HEK293 (cell line): ENCODE data around the gene CCR5AS.

Experiments
- CTCF ChIA-PET: fragments of 350-600 bp; formaldehyde crosslinking; extraction: SDS; loops from one replicate; lab custom pipeline; 2021; ENCODE audit warnings: antibody characterized with exemption; lab: Yijun Ruan, JAX
- POLR2A ChIA-PET: fragments of 300-600 bp; formaldehyde crosslinking; extraction: SDS; loops from one replicate; lab custom pipeline; 2020; ENCODE audit warnings: antibody characterized with exemption, inconsistent platforms; lab: Yijun Ruan, JAX
- H3K27ac ChIP-seq: fragments of 200-500 bp; sonication (Bioruptor generic); 2 replicates; pipeline ENCODE4 v1.5.1; 2014; ENCODE audit warnings: low read depth, low read length, control low read depth, inconsistent platforms; ENCODE audit errors: extremely low read depth
- H3K36me3 ChIP-seq, 2 experiments: fragments of 200-500 bp in 1 of 2; sonication (Bioruptor generic) in 1 of 2; 1 replicate in 1 of 2; 2 replicates in 1 of 2; pipeline ENCODE4 v1.5.1; 2014 to 2017; ENCODE audit warnings: inconsistent platforms in 2 of 2, low read length in 2 of 2; ENCODE audit not compliant: control insufficient read depth in 2 of 2, insufficient read depth in 1 of 2
- H3K4me1 ChIP-seq: fragments of 200-500 bp; sonication (Bioruptor generic); 2 replicates; pipeline ENCODE4 v1.5.1; 2014; ENCODE audit warnings: mild to moderate bottlenecking, low read length, inconsistent platforms; ENCODE audit not compliant: control insufficient read depth, insufficient read depth
- H3K4me3 ChIP-seq: 2 replicates; pipeline ENCODE4 v1.5.1; 2011; ENCODE audit warnings: low read depth, mild to moderate bottlenecking, control low read depth, low read length, moderate library complexity
- H3K9me3 ChIP-seq: fragments of 200-500 bp; sonication (Bioruptor generic); 2 replicates; pipeline ENCODE4 v1.5.1; 2014; ENCODE audit warnings: low read depth, low read length, inconsistent platforms; ENCODE audit not compliant: control insufficient read depth, insufficient read depth
- KLF16 ChIP-seq: fragments of 450-650 bp; formaldehyde crosslinking; IDR thresholded peaks from 2 replicates; pipeline ENCODE4 v1.5.1; 2017; ENCODE audit warnings: missing biosample characterization, missing genetic modification characterization
- KLF17 ChIP-seq: fragments of 450-650 bp; formaldehyde crosslinking; IDR thresholded peaks from 2 replicates; pipeline ENCODE4 v1.5.1; 2016; ENCODE audit warnings: missing biosample characterization, missing genetic modification characterization
- SCRT2 ChIP-seq: fragments of 450-650 bp; formaldehyde crosslinking; IDR thresholded peaks from 2 replicates; pipeline ENCODE4 v1.5.1; 2016; ENCODE audit warnings: missing biosample characterization, missing genetic modification characterization
- ZBTB26 ChIP-seq: fragments of 450-650 bp; formaldehyde crosslinking; optimal IDR thresholded peaks from 2 replicates; pipeline ENCODE3; 2016; ENCODE audit warnings: missing biosample characterization, mild to moderate bottlenecking, missing genetic modification characterization
- ZBTB8A ChIP-seq: fragments of 450-650 bp; formaldehyde crosslinking; IDR thresholded peaks from 2 replicates; pipeline ENCODE4 v1.5.1; 2016; ENCODE audit warnings: missing biosample characterization, missing genetic modification characterization
- ZEB2 ChIP-seq: fragments of 450-650 bp; formaldehyde crosslinking; IDR thresholded peaks from 2 replicates; pipeline ENCODE4 v1.5.1; 2016; ENCODE audit warnings: missing biosample characterization, missing genetic modification characterization
- ZIC2 ChIP-seq: fragments of 450-650 bp; formaldehyde crosslinking; IDR thresholded peaks from 2 replicates; pipeline ENCODE4 v1.5.1; 2016; ENCODE audit warnings: missing biosample characterization, missing genetic modification characterization
- ZNF114 ChIP-seq: fragments of 450-650 bp; formaldehyde crosslinking; IDR thresholded peaks from 2 replicates; pipeline ENCODE4 v1.5.0; 2017; ENCODE audit warnings: missing biosample characterization, missing genetic modification characterization
- ZNF133 ChIP-seq: fragments of 450-650 bp; formaldehyde crosslinking; IDR thresholded peaks from 2 replicates; pipeline ENCODE4 v1.5.1; 2016; ENCODE audit warnings: missing biosample characterization, missing genetic modification characterization
- ZNF140 ChIP-seq: fragments of 450-650 bp; formaldehyde crosslinking; IDR thresholded peaks from 2 replicates; pipeline ENCODE4 v1.5.1; 2016; ENCODE audit warnings: missing biosample characterization, missing genetic modification characterization
- ZNF169 ChIP-seq: fragments of 450-650 bp; formaldehyde crosslinking; IDR thresholded peaks from 2 replicates; pipeline ENCODE4 v1.5.1; 2016; ENCODE audit warnings: missing biosample characterization, missing genetic modification characterization
- ZNF280C ChIP-seq: fragments of 450-650 bp; formaldehyde crosslinking; IDR thresholded peaks from 2 replicates; pipeline ENCODE4 v1.5.1; 2016; ENCODE audit warnings: missing biosample characterization, missing genetic modification characterization
- ZNF350 ChIP-seq: fragments of 450-650 bp; formaldehyde crosslinking; IDR thresholded peaks from 2 replicates; pipeline ENCODE4 v1.5.0; 2017; ENCODE audit warnings: missing biosample characterization, mild to moderate bottlenecking, missing genetic modification characterization
- ZNF37A ChIP-seq: fragments of 450-650 bp; IDR thresholded peaks from 2 replicates; pipeline ENCODE4 v1.5.1; 2018; ENCODE audit warnings: missing biosample characterization, missing genetic modification characterization
- ZNF416 ChIP-seq: fragments of 450-650 bp; formaldehyde crosslinking; IDR thresholded peaks from 2 replicates; pipeline ENCODE4 v1.5.1; 2016; ENCODE audit warnings: missing biosample characterization, missing genetic modification characterization
- ZNF473 ChIP-seq: fragments of 450-650 bp; formaldehyde crosslinking; IDR thresholded peaks from 2 replicates; pipeline ENCODE4 v1.5.1; 2017; ENCODE audit warnings: missing biosample characterization, missing genetic modification characterization
- ZNF560 ChIP-seq: fragments of 450-650 bp; formaldehyde crosslinking; IDR thresholded peaks from 2 replicates; pipeline ENCODE4 v1.5.1; 2017; ENCODE audit warnings: missing biosample characterization, missing genetic modification characterization, borderline replicate concordance
- ZNF596 ChIP-seq: fragments of 450-650 bp; IDR thresholded peaks from 2 replicates; pipeline ENCODE4 v1.5.0; 2018; ENCODE audit warnings: missing biosample characterization, mild to moderate bottlenecking, missing genetic modification characterization, moderate library complexity
- ZNF610 ChIP-seq: fragments of 450-650 bp; formaldehyde crosslinking; IDR thresholded peaks from 2 replicates; pipeline ENCODE4 v1.5.1; 2016; ENCODE audit warnings: missing biosample characterization, missing genetic modification characterization, borderline replicate concordance
- ZSCAN18 ChIP-seq: fragments of 450-650 bp; formaldehyde crosslinking; IDR thresholded peaks from 2 replicates; pipeline ENCODE4 v1.5.1; 2016; ENCODE audit warnings: missing biosample characterization, missing genetic modification characterization

The CCR5AS gene

GRCh38 chr3:46455231-46456115 lies 48.6 kb upstream of the CCR5AS start:
- H3K9me3 ChIP-seq, result no peaks in the 10 kb centered on the region
- no peak overlapping the region for H3K4me3 ChIP-seq
- ChIA-PET POLR2A (no interaction called here), CTCF (interaction anchor here (0.6 kb wide), 1 partner anchor 78 kb away, joined by 3 read pairs; no protein-coding TSS in a partner anchor)
- no peaks in the 10 kb centered on the region for H3K4me1 ChIP-seq
- no peak overlapping the region for H3K27ac ChIP-seq
- H3K36me3 ChIP-seq, result no peaks in the 10 kb centered on the region
- TF ChIP-seq ZBTB8A (tag by site-specific recombination) (no peak), ZNF473 (no peak), ZNF350 (tag by site-specific recombination) (no peak), ZNF37A (tag by site-specific recombination) (no peak), ZNF610 (tag by site-specific recombination) (no peak), ZNF114 (no peak)

- no peak overlapping the region for H3K4me3 ChIP-seq
- no peaks in the 10 kb centered on the region for H3K36me3 ChIP-seq
- H3K9me3 ChIP-seq, result no peaks in the 10 kb centered on the region
- POLR2A ChIA-PET, result no interaction called here
- H3K27ac ChIP-seq, result no peak overlapping the region
- CTCF ChIA-PET, result interaction anchor here (0.6 to 0.9 kb wide), 2 partner anchors 34 to 77 kb away, joined by 3 read pairs; no protein-coding TSS in a partner anchor
- no peaks in the 10 kb centered on the region for H3K4me1 ChIP-seq
- no peak for TF ChIP-seq ZNF169 (tag by site-specific recombination)
- no peak for TF ChIP-seq SCRT2 (tag by site-specific recombination)
- no peak for TF ChIP-seq ZNF560 (tag by site-specific recombination)
- no peak for TF ChIP-seq ZNF140 (tag by site-specific recombination)
- TF ChIP-seq ZNF280C (tag by site-specific recombination), result no peak
- no peak for TF ChIP-seq KLF16 (tag by site-specific recombination)
- no peak for TF ChIP-seq ZNF596
- no peak for TF ChIP-seq ZEB2
- TF ChIP-seq ZNF416, result no peak
Measured at GRCh38 chr3:46454606-46455005, 47.7 kb upstream of the CCR5AS start.

GRCh38 chr3:46454209-46454595 lies 47.3 kb upstream of the CCR5AS start:
- H3K9me3 ChIP-seq, result no peaks in the 10 kb centered on the region
- no peaks in the 10 kb centered on the region for H3K36me3 ChIP-seq
- no peaks in the 10 kb centered on the region for H3K4me1 ChIP-seq
- H3K27ac ChIP-seq, result no peak overlapping the region
- ChIA-PET CTCF (interaction anchor here (0.9 kb wide), 1 partner anchor 34 kb away, joined by 3 read pairs; no protein-coding TSS in a partner anchor), POLR2A (no interaction called here)
- no peak overlapping the region for H3K4me3 ChIP-seq
- TF ChIP-seq KLF17 (no peak), ZSCAN18 (tag by site-specific recombination) (no peak), ZIC2 (no peak), ZBTB26 (tag by site-specific recombination) (no peak), ZNF37A (tag by site-specific recombination) (no peak), ZNF133 (tag by site-specific recombination) (no peak)
